Neuron (in vitro differentiated cells): ENCODE data around the gene PTPRN2.

Experiments
- H2AFZ ChIP-seq: one replicate; pipeline ENCODE4 v1.6.1; 2013; ENCODE audit warnings: low read depth, mild to moderate bottlenecking, inconsistent platforms, low read length, moderate library complexity
- H3K27me3 ChIP-seq: one replicate; pipeline ENCODE4 v1.6.1; 2013; ENCODE audit warnings: low read length; ENCODE audit not compliant: insufficient read depth
- H3K36me3 ChIP-seq: one replicate; pipeline ENCODE4 v1.6.1; 2013; ENCODE audit warnings: low read length; ENCODE audit not compliant: insufficient read depth
- H3K4me1 ChIP-seq: one replicate; pipeline ENCODE4 v1.6.1; 2013; ENCODE audit warnings: low read length; ENCODE audit not compliant: insufficient read depth
- H3K4me3 ChIP-seq: 2 replicates; pipeline ENCODE4 v1.5.1; 2013; ENCODE audit warnings: mild to moderate bottlenecking, low read length, moderate library complexity
- H3K9me3 ChIP-seq: one replicate; pipeline ENCODE4 v1.6.1; 2013; ENCODE audit warnings: low read length

The PTPRN2 gene

GRCh38 chr7:157518514-157519175, 1069.0 kb downstream of the PTPRN2 start:
- no peaks in the 10 kb centered on the region for H3K36me3 ChIP-seq
- no peak overlapping the region for H2AFZ ChIP-seq
- H3K27me3 ChIP-seq, result no peaks in the 10 kb centered on the region
- peaks cover 6% of the 10 kb centered on the region for H3K4me1 ChIP-seq
- no peaks in the 10 kb centered on the region for H3K9me3 ChIP-seq
- H3K4me3 ChIP-seq, result no peak overlapping the region

- no peak overlapping the region for H2AFZ ChIP-seq
- peaks cover 6% of the 10 kb centered on the region for H3K4me1 ChIP-seq
- H3K27me3 ChIP-seq, result no peaks in the 10 kb centered on the region
- no peaks in the 10 kb centered on the region for H3K9me3 ChIP-seq
- H3K4me3 ChIP-seq, result no peak overlapping the region
- no peaks in the 10 kb centered on the region for H3K36me3 ChIP-seq
These were observed 1069.7 kb downstream of the PTPRN2 start for GRCh38 chr7:157517782-157518513.

- Histone ChIP-seq H3K36me3 (no peaks in the 10 kb centered on the region), H3K4me3 (no peak overlapping the region), H3K27me3 (no peaks in the 10 kb centered on the region), H3K9me3 (no peaks in the 10 kb centered on the region), H2AFZ (no peak overlapping the region), H3K4me1 (peaks cover 6% of the 10 kb centered on the region)
These were observed 1070.5 kb downstream of the PTPRN2 start for GRCh38 chr7:157516911-157517781.

GRCh38 chr7:157516311-157516710, 1071.3 kb downstream of the PTPRN2 start:
- Histone ChIP-seq H3K4me3 (no peak overlapping the region), H3K9me3 (no peaks in the 10 kb centered on the region), H3K36me3 (no peaks in the 10 kb centered on the region), H3K4me1 (peaks cover 6% of the 10 kb centered on the region), H3K27me3 (no peaks in the 10 kb centered on the region), H2AFZ (no peak overlapping the region)

GRCh38 chr7:157515342-157516041, 1072.1 kb downstream of the PTPRN2 start:
- Histone ChIP-seq H3K27me3 (no peaks in the 10 kb centered on the region), H2AFZ (no peak overlapping the region), H3K9me3 (no peaks in the 10 kb centered on the region), H3K36me3 (no peaks in the 10 kb centered on the region), H3K4me1 (peaks cover 6% of the 10 kb centered on the region), H3K4me3 (no peak overlapping the region)

GRCh38 chr7:157514746-157515145, 1072.9 kb downstream of the PTPRN2 start:
- H3K4me1 ChIP-seq, result peaks cover 6% of the 10 kb centered on the region
- H3K27me3 ChIP-seq, result no peaks in the 10 kb centered on the region
- no peaks in the 10 kb centered on the region for H3K9me3 ChIP-seq
- H3K4me3 ChIP-seq, result no peak overlapping the region
- H2AFZ ChIP-seq, result no peak overlapping the region
- no peaks in the 10 kb centered on the region for H3K36me3 ChIP-seq

GRCh38 chr7:157514306-157514705, 1073.3 kb downstream of the PTPRN2 start:
- H3K9me3 ChIP-seq, result no peaks in the 10 kb centered on the region
- no peak overlapping the region for H2AFZ ChIP-seq
- H3K36me3 ChIP-seq, result no peaks in the 10 kb centered on the region
- H3K27me3 ChIP-seq, result no peaks in the 10 kb centered on the region
- peaks cover 6% of the 10 kb centered on the region for H3K4me1 ChIP-seq
- H3K4me3 ChIP-seq, result no peak overlapping the region

- no peak overlapping the region for H3K4me3 ChIP-seq
- H3K27me3 ChIP-seq, result no peaks in the 10 kb centered on the region
- peaks cover 5% of the 10 kb centered on the region for H3K4me1 ChIP-seq
- no peaks in the 10 kb centered on the region for H3K9me3 ChIP-seq
- no peaks in the 10 kb centered on the region for H3K36me3 ChIP-seq
- no peak overlapping the region for H2AFZ ChIP-seq
These were observed 1073.9 kb downstream of the PTPRN2 start for GRCh38 chr7:157513682-157514081.

- Histone ChIP-seq H3K4me1 (peaks cover under 1% of the 10 kb centered on the region), H3K9me3 (no peaks in the 10 kb centered on the region), H3K4me3 (no peak overlapping the region), H3K36me3 (no peaks in the 10 kb centered on the region), H3K27me3 (no peaks in the 10 kb centered on the region), H2AFZ (no peak overlapping the region)
These were observed 1074.4 kb downstream of the PTPRN2 start for GRCh38 chr7:157513162-157513621.

GRCh38 chr7:157509226-157509625, 1078.4 kb downstream of the PTPRN2 start:
- Histone ChIP-seq H3K27me3 (no peaks in the 10 kb centered on the region), H3K36me3 (no peaks in the 10 kb centered on the region), H2AFZ (no peak overlapping the region), H3K4me3 (no peak overlapping the region), H3K4me1 (no peaks in the 10 kb centered on the region), H3K9me3 (peaks cover 3% of the 10 kb centered on the region)

- H3K4me1 ChIP-seq, result no peaks in the 10 kb centered on the region
- no peaks in the 10 kb centered on the region for H3K27me3 ChIP-seq
- no peak overlapping the region for H3K4me3 ChIP-seq
- H2AFZ ChIP-seq, result no peak overlapping the region
- H3K9me3 ChIP-seq, result peaks cover 3% of the 10 kb centered on the region
- no peaks in the 10 kb centered on the region for H3K36me3 ChIP-seq
These were observed 1079.1 kb downstream of the PTPRN2 start for GRCh38 chr7:157508477-157508881.

- no peaks in the 10 kb centered on the region for H3K36me3 ChIP-seq
- peaks cover 3% of the 10 kb centered on the region for H3K9me3 ChIP-seq
- H3K27me3 ChIP-seq, result no peaks in the 10 kb centered on the region
- no peaks in the 10 kb centered on the region for H3K4me1 ChIP-seq
- no peak overlapping the region for H3K4me3 ChIP-seq
- no peak overlapping the region for H2AFZ ChIP-seq
These were observed 1079.6 kb downstream of the PTPRN2 start for GRCh38 chr7:157507987-157508386.
